NOMO-1 (cell line): ENCODE results near the gene RNFT2.
A peak's percentile ranks its signal among the peaks of the same experiment; 100 is the strongest.

ENCODE experiments used
- DNase-seq, 2 experiments: peaks; one replicate each; lab custom pipeline; 2025; ENCODE audit not compliant: unreplicated experiment in 2 of 2; lab: John Stamatoyannopoulos, UW

Gene RNFT2

GRCh38 chr12:116818948-116819832 is 81.1 kb downstream of the RNFT2 start:
- DNase-seq, result peak; percentile 73 to 85

GRCh38 chr12:116820064-116820656 is 82.0 kb downstream of the RNFT2 start:
- DNase-seq, result no peak

GRCh38 chr12:116821291-116821690 is 83.2 kb downstream of the RNFT2 start:
- no peak for DNase-seq

DNA sequence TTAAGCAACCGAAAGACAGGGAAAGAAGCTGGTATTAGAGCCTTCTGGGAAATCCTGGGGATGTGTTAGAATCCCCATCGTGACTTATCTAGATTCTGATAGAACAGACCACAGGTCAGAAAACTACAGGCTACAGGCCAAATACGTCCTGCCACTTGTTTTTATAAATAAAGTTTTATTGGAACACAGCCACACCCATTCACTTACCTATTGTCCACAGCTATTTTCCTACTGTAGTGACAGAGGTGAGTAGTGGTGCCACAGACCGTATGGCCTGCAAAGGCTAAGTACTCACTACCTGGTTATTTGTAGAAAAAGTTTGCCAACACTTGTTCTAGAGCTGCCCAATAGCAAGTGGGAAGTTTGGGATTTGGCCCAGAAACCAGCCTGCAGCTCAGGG is 89.3 kb downstream of the RNFT2 start:
- DNase-seq, result no peak

DNA sequence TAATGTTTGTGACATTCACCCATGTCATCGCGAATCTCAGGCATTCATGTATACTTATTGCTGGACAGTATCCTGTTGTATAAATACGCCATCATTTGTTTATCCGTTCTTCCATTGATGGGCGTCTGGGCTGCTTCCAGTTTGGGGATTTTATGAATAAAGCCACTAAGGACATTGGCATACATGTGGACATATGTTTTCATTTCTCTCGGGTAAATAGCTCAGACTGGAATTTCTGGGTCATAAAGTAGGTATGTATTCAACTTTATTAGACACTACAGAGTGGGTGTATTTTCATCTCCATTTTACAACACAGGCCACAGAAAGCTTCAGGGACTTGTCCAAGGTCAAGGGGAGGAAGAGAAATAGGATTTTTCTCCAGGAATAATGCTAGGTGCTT is 94.2 kb downstream of the RNFT2 start:
- DNase-seq, result no peak

DNA sequence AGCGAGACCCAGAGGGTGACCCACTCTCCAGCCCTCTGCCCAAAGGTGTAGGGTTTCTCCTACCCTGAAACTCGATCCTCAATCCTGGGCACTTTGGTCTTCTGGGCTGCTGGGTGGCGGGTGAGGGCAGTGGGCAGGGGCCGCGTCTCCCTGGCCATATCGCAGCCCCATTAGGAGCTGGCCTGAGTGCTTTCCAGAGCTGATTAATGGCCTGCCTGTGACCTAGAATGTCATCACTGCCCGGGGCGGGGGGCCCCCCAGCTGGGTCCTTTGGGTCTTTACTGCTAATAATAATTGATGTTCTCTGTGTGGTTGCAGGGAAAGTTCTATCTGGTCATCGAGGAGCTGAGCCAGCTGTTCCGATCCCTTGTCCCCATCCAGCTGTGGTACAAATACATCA is 95.4 kb downstream of the RNFT2 start:
- no peak for DNase-seq

DNA sequence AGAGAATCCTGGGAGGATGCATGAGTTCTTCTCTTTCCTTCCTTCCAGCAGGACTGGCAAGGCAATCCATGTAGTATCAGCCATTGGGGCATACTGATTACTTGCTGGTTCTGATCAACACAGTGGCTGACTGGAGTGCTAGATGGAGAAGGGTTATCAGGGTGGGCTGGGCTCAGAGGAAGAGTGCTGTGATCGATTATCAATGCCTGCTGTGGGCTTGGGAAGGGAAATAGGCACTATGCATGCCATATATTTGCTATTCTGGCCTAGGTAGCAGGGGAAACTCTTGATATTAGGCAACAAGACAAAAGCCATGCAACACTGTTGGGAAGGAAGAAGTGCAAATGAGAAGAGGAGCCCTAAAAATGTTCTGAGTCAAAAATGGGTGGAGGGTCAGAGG is 97.4 kb downstream of the RNFT2 start:
- DNase-seq, result no peak

DNA sequence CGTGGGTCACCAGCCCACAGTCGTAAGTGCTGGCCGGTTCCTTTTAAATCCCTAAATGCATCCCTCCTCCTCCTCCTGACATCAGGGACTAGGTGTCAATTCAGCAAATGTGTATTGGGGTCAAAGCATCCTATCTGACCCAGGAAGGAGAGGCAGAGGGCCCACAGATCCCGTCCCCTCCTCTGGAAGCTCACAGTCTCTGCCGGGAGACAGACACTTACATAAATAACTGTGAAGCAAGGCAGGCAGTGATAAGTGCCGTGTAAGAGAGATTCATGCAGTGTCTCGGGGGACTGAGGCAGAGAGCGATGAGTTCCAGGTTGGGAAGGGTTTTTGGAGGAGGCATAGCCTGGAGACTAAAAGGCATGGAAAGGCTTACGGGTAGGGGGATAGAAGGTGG is 99.0 kb downstream of the RNFT2 start:
- no peak for DNase-seq

- DNase-seq, result no peak
Measured at GRCh38 chr12:116838365-116838764, 100.2 kb downstream of the RNFT2 start.

DNA sequence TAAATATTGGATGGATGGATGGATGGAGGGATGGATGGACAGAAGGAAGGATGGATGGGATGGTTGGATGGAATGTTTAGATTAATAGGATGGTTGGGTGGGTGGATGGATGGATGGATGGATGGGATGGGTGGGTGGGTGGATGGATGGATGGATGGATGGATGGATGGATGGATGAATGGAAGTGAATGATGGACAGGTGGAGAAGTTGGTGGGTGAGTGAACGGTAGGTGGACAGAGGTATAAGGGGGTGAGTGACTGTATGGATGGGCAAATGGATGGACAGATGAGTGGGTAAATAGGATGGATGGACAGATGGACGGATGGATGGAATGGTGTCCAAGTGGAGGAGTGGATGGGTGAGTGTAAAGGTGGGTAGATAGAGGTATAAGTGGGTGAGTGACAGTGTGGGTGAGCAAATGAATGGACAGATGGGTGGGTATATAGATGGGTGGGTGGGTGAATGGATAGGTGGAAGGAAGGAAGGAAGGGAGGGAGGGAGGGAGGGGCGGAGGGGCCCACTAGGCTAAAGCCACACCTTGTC is 101.2 kb downstream of the RNFT2 start:
- DNase-seq, result no peak

- no peak for DNase-seq
Measured at GRCh38 chr12:116843085-116843484, 105.0 kb downstream of the RNFT2 start.

DNA sequence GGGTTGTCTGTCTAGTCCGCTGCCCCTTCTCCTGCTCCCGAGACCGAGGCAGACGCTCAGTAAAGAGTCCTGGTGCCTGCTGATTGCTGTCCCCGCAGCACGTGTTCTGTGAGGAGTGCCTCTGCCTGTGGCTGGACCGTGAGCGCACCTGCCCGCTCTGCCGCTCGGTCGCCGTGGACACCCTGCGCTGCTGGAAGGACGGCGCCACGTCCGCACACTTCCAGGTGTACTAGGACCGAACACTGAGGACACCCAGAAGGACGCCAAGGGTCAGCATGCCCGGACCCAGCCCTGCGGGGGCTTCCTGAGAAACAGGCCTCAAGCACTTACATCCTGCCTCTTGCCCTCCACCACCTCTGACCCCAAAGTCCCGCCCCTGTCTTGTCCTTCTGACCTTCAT is 111.1 kb downstream of the RNFT2 start:
- DNase-seq, result no peak

DNA sequence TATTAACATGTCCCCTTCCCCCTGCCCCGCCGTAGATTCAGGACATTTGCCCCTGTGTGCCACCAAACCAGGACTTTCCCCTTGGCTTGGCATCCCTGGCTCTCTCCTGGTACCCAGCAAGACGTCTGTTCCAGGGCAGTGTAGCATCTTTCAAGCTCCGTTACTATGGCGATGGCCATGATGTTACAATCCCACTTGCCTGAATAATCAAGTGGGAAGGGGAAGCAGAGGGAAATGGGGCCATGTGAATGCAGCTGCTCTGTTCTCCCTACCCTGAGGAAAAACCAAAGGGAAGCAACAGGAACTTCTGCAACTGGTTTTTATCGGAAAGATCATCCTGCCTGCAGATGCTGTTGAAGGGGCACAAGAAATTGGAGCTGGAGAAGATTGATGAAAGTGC is 114.2 kb downstream of the RNFT2 start:
- DNase-seq, result no peak

- DNase-seq, result no peak
Measured at GRCh38 chr12:116853507-116853906, 115.4 kb downstream of the RNFT2 start.

- no peak for DNase-seq
Measured at GRCh38 chr12:116855744-116856470, 117.8 kb downstream of the RNFT2 start.

DNA sequence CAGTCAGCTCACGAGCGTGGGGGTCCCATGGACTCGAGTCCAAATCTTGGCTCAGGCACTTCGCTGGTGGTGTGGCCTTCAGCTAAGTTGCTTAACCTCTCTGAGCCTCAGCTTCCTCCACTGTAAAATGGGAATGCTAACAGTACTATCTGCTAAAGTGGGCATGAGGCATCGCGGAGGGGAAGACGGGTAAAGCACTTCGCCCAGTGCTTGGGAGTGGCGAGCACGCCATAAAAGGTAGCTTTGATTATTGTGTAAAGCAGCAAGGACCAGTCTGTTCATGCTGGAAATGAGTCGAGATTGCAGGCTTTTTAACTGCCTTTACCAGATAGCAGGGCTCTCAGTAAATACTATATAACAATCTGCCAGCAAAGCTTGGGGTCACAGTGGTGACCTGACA is 118.6 kb downstream of the RNFT2 start:
- DNase-seq, result no peak

GRCh38 chr12:116859079-116859478 is 121.0 kb downstream of the RNFT2 start:
- DNase-seq, result no peak

DNA sequence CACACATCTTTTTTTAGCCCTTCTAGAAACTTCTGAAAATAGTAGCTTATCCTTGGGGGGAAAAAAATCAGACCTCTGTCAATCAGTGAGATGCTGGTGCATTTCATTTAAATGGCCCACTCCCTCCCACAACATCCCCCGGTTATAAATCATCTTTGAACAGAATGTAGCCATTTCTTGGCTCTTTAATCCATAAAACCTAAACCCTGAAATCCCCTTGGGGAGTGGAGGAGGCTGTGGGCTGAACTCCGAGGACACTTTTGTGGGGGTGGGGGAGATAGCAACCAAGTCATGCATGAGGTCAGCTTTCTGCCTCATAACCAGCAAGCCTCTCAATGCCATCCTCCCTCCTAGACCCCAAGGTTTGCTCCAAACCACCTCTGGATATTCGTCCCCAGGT is 122.1 kb downstream of the RNFT2 start:
- no peak for DNase-seq

DNA sequence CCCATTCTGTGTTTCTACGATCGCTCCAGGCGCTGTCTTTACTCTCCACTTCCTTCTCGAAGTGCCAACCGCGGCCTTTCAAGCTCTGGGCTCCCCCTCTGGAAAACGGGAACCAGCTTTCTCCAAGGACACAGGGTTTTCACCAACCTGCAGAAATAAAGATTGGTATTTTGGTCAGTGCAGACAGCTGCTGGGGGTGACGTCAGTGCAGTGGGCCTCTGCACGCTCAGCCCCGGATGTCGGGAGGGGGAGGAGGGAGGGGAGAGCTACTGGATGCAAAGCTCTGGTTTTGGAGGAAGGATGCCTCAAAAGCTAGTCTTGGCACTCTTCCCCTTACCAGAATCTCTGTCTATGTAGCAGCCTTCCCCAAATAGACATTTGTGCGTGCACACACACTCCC is 123.2 kb downstream of the RNFT2 start:
- peak in 1 of 2 experiments; percentile 6 for DNase-seq

DNA sequence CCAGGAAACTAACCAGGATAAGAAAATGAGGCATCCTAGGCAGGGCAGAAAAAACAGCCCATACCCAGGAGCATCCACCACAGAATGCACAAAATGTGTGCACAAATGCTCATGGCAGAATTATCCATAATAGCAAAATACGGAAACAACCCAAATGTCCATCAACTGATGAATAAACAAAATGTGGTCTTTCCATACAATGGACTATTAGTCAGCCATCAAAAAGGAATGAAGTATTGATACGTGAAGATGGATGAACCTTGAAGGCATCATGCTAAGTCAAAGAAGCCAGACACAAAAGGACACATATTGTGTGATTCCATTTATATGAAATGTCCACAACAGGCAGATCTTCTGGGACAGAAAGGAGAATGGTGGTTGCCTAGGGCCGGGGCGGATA is 124.1 kb downstream of the RNFT2 start:
- no peak for DNase-seq

DNA sequence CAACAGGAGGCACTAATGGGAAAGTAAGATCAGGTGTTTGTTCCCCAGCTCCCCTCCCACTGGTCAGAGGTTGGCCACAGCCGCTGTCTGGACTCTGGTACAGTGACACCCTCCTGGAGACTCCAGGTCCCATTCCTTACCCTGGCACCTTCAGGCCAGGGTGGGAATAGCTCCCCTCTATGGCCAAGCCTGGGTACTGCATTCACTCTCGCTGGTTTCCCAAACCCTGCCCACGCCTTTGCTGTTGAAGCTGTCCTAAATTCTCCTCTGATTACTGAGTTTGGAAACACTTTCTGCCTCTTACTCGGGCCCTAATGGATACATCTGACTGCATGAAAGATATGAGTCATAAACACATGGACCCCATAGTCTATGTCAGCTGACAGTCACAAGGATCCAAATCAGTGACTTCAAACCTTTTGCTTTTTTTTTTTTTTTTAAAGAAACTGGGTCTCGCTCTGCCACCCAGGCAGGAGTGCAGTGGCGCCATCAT is 125.2 kb downstream of the RNFT2 start:
- no peak for DNase-seq
